SK-N-DZ (cell line): Measurements from ENCODE around the gene CKS1B. TPM values are rescaled to one million over a fixed set of nuclear protein-coding genes. Genes with fewer than 3 reads are reported as not detected.

Experiments
- DNase-seq: peaks from one replicate; pipeline ENCODE4 v3.0.0-alpha.2; 2015; ENCODE audit warnings: low spot score
- polyA plus RNA-seq, 2 experiments: library from polyadenylated mRNA; depleted of rRNA; stranded (reverse); fragments of >200 nt; gene quantifications; 2 replicates each; pipeline ENCODE4 v1.2.3, GENCODE V29; 2014

CKS1B gene
- polyA plus RNA-seq (2014; cell fraction: cytosol; rRNA removed) = 523 and 644 TPM in 2 replicates
- 311 and 412 TPM in 2 replicates for polyA plus RNA-seq (2014; cell fraction: nucleus; rRNA removed)

DNA sequence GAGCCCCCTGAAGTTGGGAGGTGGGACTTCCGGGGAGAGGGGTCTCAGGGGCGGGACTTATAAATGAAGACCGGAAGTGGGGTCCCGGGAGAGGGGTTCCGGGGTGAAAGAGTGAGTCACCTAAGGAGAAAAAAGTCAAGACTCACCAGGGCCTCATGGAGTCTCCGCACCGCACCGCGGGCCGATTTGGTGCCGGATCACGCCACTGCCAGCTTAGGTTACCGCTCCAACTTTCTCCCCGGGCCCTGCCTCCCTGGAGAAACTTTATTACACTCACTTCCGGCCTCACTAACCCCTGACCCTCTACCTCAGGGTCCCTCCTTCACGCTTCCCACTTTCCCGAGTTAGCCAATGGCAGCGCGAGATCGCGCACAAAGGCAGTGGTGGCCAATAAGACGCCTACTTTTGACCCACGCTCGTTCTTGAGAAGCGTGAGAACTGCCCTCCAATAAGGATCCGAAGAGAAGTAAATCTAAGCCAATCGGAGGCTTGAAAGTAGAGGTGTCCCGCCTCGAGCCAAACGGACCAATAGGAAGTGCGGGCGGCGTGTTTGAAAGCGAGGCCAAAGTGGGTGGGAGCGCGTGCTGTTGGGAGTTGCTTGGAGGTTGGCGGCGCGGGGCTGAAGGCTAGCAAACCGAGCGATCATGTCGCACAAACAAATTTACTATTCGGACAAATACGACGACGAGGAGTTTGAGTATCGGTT lies at the start of gene CKS1B:
CKS1B (plus strand) TSS at position 580 of the 706 bp plus-strand sequence; CDS start at position 645, 65 bp downstream.
- DNase-seq = peak; percentile 100

DNA sequence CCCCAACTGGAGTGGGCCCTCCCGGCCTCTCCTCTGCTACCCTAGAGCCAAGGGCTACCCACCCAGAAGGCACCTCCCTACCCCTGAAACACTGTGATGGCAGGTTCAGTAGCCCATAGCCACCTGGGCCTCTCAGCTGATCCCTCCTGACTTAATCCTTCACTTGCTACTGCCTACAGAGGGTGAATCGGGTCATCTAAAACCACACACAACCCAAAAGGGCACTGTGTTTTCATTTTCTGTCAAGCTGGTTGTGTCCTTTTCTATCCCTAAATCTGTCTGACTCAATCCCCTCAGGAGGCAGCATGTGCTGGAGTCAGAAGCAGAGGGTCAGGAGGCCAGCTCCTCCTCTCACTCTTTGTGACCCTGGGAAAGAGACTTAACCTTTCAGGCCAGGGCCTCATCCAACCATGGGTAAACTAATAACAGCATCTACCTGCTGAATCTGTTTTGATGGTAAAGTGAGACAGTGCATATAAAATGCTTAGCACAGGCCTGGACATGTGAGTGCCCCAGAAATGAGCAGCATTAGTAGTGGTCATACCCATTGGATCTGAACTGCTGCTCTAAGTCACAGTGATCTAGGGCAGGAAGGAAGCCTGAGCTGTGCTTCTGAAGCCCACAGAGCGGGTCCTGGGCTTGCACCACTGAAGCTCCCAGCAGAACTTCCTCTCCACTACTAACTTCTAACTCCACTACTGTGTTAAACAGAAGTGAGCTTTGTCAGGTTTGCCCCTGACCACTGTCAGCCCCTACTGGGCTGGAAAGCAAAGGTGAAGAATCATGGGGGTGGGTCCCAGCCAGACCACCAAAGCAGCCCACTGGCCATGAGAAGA lies 48.9 kb upstream of the CKS1B start:
- no peak for DNase-seq

DNA sequence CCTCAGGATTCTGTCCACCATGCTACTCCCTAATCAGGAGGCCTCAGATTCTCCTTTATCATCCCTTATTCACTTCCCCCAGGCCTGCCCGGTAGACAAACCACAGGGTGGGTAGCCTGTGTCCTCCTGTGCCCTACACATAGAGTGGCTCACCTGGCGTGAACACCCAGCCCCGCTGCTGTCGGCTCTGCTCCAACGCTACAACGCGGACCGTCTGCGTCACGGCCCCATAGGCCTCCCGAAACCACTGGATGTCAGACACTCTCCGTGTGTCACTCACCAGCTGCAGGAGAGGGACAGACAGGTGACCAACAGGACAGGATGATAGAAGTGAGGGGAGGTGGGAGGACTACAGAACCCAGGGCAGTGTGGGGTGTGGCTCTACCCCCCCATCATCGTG lies 48.3 kb upstream of the CKS1B start:
- DNase-seq = no peak

DNA sequence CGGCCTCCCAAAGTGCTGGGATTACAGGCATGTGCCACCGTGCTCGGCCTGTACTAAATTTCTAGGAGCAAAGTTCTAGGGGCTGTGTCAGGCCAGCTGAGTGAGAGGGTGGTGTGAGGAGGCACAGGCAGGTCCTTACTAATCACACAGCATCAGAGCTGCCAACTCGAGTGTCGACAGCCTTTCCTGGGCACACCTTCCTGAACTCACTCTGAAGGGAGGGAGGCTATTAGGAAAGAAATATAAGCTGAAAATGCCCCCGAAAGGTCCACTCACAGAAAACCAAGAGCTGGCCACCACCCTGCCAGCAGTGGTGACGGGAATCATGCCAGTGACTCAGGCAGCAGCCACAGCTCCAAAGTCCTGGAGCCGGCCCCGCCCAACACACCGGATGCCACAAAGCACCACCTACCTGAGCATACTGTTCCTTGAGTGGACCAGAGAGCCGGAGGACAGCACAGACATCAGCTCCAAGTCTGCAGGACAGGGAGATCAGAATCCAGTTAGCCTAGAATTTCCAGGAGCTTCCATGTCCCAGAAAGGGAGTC lies 42.5 kb upstream of the CKS1B start:
- DNase-seq = no peak

DNA sequence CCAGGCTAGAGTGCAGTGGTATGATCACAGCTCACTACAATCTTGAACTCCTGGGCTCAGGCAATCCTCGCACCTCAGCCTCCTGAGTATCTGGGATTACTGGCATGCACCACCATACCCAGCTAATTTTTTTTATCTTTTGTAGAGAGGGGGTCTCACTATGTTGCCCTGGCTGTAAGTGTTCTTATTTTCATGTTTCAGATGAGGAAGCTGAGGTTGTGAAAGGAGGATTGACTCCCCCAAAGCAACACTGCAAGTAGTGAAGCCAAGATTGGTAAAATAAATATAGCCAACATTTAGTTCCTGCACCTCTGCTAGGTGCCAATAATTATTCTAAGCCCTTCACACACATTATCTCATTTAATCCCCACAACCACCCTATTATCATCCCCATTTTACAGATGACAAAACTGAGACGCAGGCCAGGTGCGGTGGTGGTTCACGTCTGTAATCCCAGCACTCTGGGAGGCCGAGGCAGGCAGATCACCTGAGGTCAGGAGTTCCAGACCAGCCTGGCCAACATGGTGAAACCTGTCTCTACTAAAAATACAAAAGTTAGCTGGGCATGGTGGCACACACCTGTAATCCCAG lies 40.0 kb upstream of the CKS1B start:
- DNase-seq = no peak

DNA sequence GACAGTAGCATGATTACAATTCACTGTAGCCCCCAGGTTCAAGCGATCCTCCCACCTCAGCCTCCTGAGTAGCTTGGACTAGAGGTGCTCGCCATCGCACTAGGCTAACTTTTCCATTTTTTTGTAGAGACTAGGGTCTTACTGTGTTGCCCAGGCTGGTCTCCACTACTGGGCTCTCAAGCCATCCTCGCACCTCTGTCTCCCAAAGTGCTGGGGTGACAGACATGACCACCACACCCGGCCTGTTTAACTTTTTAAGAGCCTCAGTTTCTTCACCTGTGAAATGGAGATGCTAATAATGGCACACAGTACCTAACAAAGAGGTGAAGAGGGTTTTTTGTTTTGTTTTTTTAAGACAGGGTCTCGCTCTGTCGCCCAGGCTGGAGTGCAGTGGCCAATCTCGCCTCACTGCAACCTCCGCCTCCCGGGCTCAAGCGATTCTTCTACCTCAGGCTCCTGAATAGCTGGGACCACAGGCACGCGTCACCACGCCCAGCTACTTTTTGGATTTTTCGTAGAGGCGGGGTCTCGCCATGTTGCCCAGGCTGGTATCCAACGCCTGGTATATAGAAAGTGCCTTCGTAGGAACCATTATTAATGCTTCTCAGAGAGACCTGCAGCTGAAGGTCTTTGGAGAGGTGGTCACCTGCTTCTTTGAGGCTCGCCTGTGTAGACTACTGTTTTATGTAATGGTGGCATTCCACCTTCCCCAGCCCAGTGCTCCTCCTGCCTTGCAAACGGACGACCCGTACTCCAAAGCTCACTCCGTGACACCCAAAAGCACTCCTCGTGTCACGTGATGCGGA lies 38.5 kb upstream of the CKS1B start:
- no peak for DNase-seq

DNA sequence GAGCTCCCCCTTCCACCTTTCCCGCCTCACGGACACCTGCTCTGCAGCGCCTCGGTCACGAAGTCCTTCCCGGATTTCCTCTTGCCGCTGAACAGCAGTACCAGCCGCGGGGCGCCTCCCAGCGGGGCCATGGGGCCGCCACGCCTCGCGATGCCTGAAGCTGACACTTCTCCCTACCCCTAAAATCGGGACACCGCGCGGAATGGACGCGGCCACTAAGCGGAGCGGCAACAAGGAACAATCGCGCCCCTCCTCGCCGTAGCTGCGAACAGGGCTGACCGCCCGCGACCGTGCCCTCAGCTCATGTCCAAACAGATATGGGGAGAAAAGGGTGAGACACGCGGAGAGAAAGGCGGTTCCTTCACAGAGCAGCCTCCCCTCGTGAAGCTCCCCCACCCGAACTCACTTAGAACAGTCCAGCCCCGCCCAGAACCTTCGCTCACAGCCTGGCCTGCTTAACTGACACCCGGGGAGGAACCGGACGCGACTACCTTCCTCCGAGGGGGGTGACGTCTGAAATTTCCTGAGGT lies 37.9 kb upstream of the CKS1B start, which contains the start of gene PMVK:
PMVK (minus strand) TSS at position 165 of the 530 bp plus-strand sequence; CDS start at position 131, 34 bp downstream.
- DNase-seq = peak; percentile 97

DNA sequence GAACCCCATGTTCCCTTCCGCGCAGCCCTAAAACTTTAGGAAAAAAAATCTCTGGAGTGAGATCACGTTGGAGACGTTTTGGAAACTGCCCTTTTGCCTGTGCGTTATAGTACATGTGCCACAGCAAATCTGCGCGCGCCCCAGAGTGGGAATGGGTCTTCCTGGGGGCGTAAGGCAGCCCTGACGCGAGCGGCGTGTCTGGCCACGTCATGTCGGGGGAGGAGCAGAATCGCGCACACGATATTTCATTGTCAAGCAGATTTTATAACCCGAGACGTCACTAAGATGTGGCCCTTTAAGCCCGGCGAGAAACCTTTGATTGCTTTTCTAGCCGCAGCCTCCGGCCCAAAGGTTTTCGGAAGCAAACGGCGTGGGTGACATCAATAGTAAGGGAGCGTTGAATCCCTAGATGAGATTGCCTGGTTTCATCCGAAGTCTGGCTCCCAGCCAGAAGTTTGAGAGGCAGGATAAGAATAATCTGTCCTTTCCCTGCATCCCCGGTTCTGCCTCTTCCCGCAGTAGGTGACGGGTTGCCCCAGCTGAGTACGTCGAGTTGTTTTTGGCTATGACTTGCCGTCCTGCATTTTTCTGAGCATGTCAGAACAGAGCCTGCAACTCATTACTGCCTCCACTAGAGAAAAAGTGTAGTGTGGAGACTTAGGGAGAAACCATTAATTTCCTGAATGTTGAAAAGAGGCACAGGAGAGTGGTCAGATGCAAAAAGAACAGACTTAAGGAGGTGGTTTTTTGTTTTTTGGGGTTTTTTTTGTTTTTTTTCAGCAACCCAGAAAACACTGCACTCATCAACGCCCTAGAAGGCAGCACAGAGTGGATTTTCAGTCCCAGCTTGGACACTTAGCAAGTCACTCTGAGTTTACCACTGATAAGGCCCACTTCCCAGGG lies 37.1 kb upstream of the CKS1B start:
- peak; percentile 95 for DNase-seq

DNA sequence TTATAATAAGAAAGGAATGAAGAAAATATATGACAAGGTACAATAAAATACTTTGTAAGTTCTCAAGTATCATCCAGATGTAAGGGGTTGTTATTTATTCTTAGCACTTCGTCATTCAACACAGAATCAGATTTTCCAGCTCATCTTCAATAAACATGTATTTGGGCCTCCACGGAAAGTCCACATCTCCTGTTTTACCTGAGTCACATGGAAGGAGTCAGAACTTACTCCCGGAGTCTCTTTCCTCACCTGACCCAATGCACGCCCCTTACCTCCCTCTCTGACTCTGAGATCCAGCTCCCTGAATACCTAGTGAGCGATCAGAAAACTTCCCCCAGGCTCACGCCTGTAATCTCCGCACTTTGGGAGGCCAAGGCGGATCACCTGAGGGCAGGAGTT lies 36.5 kb upstream of the CKS1B start:
- no peak for DNase-seq

DNA sequence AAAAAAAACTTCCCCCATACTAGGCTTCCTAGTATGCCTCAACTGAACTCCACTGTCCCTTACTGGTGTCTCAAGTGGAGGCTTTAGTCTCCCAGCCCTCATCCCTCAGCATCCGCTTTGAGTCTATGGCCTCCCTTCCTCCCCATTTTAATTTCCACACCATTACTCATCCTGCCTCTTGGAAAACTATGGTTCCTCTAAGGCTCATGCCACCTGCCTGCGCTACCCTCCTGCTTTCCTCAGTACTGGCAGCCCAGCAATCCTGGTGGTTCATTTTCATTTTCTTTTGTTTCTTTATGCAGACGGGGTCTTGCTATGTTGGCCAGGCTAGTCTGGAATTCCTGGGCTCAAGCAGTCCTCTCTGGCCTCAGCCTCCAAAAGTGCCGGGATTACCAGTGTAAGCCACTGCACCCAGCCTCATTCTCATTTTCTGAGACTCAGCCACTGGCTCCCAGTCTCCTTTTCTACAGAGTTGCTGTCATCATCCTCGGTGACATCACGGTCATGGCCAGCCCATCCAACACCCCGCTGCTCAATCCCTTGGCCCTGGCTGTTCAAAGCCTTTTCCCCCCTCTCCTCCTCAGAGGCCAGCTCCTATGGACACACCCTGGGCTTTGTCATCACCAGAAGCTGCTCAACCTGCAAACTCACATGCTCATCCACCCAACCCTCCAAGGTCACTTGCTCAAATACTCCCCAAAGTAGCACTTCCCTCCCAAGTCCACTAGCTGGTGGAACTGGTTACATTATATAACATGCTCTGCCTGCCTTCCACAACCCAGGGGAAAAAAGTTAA lies 35.7 kb upstream of the CKS1B start:
- DNase-seq = no peak

DNA sequence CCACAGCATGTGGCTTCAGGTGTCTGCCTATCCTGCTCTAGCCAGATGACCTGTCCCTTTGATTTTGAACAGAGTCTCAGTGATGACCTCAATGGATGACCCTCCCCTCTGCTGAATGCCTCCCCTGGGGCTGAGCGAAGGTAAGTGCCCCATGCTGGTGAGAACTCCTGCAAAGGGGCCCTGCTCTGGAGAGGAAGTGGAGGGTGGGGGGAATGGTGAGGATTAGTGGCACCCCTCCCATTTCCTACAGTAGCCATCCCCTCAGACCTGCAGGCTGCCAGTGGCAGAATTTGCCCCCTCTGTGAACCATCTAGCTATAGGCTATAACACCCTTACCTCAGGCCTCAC lies 34.3 kb upstream of the CKS1B start:
- no peak for DNase-seq

DNA sequence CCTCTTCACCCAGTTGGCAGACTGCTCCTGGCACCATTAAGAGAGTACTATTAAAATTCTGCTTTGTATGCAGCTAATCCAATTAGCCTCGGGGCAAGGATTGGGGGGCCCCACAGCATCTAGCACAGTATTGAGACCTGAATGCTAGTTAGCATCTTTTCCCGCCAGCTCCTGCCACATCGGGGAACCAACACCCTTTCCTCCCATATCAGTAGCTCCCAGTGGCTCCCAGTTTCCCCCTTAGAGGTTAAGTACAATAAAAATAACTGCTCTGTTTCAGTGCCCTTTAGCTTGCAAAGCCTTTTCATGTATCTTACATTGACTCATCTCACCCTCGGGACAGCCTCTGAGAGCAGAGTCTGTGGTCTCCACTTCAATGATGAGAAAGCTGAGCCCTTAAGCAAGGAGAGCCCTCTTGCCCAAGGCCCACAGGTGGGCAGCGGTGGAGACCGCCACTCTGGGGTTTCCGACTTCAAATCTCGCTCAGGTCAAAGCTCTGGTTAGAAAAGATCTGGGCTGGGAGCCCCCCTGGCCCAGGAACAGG lies 33.8 kb upstream of the CKS1B start:
- DNase-seq = no peak

DNA sequence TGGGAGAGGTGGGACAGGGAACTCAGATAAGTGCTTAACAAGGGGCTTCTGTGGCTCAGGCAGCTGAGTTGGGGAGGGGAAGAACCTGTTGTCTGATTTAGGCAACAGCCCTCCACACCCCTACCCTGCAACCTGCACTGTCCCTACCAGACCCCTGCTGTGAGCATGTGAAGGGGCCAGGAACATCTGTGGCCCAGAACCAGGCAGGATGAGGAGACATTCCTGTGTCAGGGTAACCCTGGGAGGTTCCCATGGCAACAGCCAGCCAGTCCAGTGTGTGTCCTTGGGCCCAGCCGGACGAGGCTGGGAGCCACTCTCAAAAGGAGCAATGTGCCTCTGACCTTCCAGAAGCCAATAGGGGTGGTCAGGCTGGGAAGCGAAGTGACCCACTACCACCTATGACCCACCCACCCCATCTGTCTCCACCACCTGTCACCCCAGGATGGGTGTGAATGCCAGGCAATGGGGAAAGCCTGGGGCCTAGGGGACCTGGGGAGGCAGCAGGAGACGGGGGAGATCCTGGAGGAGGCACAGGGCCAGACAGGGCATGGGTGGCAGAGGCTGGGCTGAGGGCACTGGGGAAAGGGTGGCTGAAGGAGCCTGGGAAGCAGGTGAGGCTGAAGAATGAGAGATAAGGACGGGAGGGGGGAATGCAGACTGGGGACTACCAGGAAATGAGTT lies 33.0 kb upstream of the CKS1B start:
- peak; percentile 59 for DNase-seq

DNA sequence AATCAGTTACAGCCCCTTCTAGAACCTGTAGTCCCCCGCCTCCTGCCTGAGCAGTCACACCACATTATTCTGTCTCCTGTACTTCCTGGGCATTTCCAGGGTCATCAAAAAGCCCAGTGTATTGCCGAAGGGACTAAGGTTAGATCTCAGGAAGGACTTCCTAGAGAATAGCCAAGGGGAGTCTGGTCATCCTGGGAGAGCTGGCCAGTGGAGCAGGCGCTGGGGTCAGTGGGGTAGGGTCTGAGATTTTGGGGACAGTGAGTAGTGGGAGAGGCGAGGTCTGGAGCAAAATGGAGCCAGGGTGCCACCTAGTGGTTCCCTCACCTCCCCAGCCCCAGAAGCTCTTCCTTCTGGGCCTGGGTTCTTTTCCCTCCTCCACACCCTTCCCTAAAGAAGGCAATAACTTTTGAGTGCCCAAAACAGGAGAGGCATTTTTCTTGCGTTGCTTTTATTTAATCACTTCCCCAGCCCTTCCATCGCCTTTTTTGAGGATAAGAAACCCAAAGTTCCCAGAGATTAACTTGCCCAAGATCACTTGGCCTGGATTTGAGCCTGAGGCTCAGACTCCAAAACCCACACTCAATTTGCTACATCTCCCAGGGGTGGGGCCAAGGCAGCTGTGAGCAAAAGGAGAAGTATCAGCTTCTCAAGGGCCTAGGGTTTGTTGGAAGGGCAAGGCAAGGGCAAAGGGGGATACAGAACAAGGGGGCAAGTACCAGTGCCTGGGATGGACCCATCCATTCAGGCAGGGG lies 30.7 kb upstream of the CKS1B start:
- DNase-seq = peak; percentile 51

DNA sequence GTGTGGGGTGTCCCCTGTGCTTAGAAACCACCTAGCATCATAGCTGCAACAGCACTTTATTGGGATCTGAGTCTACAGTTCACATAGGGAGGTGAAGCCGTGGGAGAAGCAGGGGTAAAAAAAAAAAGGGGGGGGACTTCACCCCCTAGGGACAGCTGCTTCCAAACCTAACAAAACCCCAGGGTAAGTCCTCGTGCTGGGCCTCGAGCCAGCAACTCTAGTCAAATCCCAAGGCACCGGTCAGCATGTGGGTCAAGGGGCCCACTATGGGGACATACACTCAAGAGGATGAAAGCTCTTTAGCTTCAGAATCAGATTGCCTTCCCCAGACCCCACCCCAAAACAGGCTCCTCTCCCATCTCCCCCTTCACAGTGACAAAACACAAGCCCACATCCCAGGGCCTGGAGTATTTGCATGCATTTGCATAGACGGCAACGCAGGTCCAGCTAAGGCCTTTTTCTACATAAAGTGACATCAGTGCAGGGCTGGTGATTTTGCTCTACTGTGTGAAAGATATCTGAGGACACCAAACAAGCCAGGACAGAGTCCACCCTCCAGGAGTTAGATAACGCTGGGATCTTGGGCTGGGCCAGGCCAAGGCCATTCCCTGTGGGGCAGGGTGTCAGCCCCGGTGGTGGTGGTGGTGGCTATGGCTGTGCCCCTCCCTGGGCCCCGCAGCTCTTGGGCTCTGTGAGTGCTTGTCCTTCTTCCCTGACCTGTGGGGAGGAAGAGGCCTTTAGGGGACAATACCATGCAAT lies 29.9 kb upstream of the CKS1B start:
- no peak for DNase-seq

DNA sequence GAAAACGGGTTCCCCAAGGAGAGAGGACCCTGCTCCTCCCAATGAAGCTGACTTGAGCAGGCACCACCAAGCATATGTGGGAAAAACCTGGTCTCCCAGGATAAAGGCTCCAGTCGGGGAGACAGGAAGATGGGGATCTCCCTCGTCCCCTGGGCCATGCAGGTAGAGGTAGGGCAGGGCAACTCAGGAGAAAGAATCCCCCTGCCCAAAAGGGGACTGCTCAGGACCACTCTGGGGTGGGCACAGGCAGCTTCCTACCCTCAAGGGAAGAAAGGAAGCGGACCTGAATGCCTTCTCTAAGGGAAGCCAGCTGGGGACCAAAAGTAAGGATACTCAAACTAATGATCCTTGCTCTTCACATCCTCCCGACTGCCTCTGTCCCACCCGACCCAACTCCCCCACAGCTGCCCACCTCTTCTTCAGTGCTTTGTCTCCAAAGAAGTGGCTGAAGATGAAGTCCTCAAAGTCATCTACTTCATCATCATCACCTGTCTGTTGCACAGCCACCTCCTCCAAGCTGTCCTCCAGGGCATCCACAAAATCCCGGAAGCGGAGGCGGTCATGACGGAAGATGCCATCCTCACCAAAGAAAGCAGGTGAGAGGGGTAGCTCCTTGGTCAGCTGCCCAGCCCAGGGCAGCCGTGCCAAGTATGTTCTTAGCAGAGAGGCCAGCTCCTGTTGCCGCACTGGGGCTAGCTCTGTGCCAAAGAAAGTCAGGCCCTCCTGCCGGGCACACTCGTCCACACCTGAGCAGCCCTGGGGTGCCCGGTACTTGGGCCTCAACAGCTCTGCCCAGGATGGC lies 29.1 kb upstream of the CKS1B start:
- DNase-seq = no peak
